HCT116 (cell line): ENCODE measurements around the gene B3GALT2. TPM values are rescaled to one million over a fixed set of nuclear protein-coding genes. Genes with fewer than 3 reads are reported as not detected.

Source experiments
- ATAC-seq: fragments of 200-7000 bp; cut with Tn5 transposase; 2 replicates; pipeline ENCODE4 v1.9.1; 2020; ENCODE audit warnings: mild to moderate bottlenecking, moderate library complexity
- BruUV-seq: library from RNA; stranded (reverse); fragments of 400-500 nt; replicated peaks from 2 replicates; lab custom pipeline; 2021; lab: Mats Ljungman, UMichigan
- CTCF ChIA-PET: fragments of 300-600 bp; sonication (Branson Sonifier 250); formaldehyde crosslinking; loops from one replicate; lab custom pipeline; 2021; ENCODE audit warnings: antibody characterized with exemption; lab: Charles Lee
- POLR2A ChIA-PET: fragments of 300-600, 350-600 bp; sonication (Branson Sonifier 250); formaldehyde crosslinking; loops from one replicate; lab custom pipeline; 2021; ENCODE audit warnings: antibody characterized with exemption; lab: Charles Lee
- RAD21 ChIA-PET, 2 experiments: fragments of 300-600 bp; sonication (Branson Sonifier 250); formaldehyde crosslinking; loops; one replicate each; lab custom pipeline; 2023; ENCODE audit warnings: low total read pairs in 2 of 2; ENCODE audit not compliant: uncharacterized antibody in 2 of 2, unreplicated experiment in 2 of 2, low non-redundant PET in 1 of 2; lab: Charles Lee
- DNase-seq: peaks from one replicate; pipeline ENCODE4 v3.0.0-alpha.2; 2010; ENCODE audit warnings: low read depth, low spot score
- H2AFZ ChIP-seq: fragments of 200-600 bp; shearing (Covaris generic), sonication (generic); 2 replicates; pipeline ENCODE4 v1.6.1; 2017; ENCODE audit warnings: low read depth, mixed run types, mixed read lengths, antibody characterized with exemption, low read length; ENCODE audit not compliant: poor library complexity, severe bottlenecking
- H3K27ac ChIP-seq: 2 replicates; pipeline ENCODE4 v1.5.1; 2012; ENCODE audit warnings: low read depth, low read length
- H3K27me3 ChIP-seq: fragments of 200-600 bp; sonication (generic); 2 replicates; pipeline ENCODE4 v1.6.1; 2016; ENCODE audit warnings: mixed run types, low read length, mixed read lengths; ENCODE audit not compliant: insufficient read depth
- H3K36me3 ChIP-seq, 2 experiments: fragments of 200-500 bp in 1 of 2; fragments of 200-600 bp in 1 of 2; sonication (Bioruptor generic) in 1 of 2; sonication (generic) in 1 of 2; 2 replicates each; pipeline versions ENCODE4 v1.5.1 to v1.6.1; 2014 to 2016; ENCODE audit warnings: low read length in 2 of 2, inconsistent platforms in 1 of 2, mixed read lengths in 1 of 2, mixed run types in 1 of 2; ENCODE audit not compliant: insufficient read depth in 2 of 2, control insufficient read depth in 1 of 2
- H3K4me1 ChIP-seq, 2 experiments: fragments of 200-600 bp in 1 of 2; sonication (generic) in 1 of 2; 2 replicates each; pipeline versions ENCODE4 v1.5.1 to v1.6.1; 2012 to 2017; ENCODE audit warnings: low read length in 2 of 2, inconsistent platforms in 1 of 2, mild to moderate bottlenecking in 1 of 2, mixed read lengths in 1 of 2, mixed run types in 1 of 2, moderate library complexity in 1 of 2; ENCODE audit not compliant: insufficient read depth in 2 of 2, control insufficient read depth in 1 of 2
- H3K4me2 ChIP-seq: fragments of 200-600 bp; sonication (generic); 2 replicates; pipeline ENCODE4 v1.6.1; 2017; ENCODE audit warnings: mixed run types, low read length, mixed read lengths
- H3K4me3 ChIP-seq, 2 experiments: fragments of 200-600 bp in 1 of 2; sonication (generic) in 1 of 2; replicated peaks in 1 of 2; 2 replicates each; pipeline ENCODE4 v1.5.1; 2011 to 2016; ENCODE audit warnings: low read length in 2 of 2, control low read depth in 1 of 2, low read depth in 1 of 2, mild to moderate bottlenecking in 1 of 2, mixed read lengths in 1 of 2, mixed run types in 1 of 2
- H3K79me2 ChIP-seq: fragments of 200-600 bp; sonication (generic); 2 replicates; pipeline ENCODE4 v1.6.1; 2017; ENCODE audit warnings: mild to moderate bottlenecking, mixed run types, low read length, moderate library complexity, mixed read lengths; ENCODE audit not compliant: insufficient read depth
- H3K9ac ChIP-seq: fragments of 200-600 bp; sonication (generic); 2 replicates; pipeline ENCODE4 v1.6.1; 2016; ENCODE audit warnings: low read length, mixed read lengths
- H3K9me2 ChIP-seq: fragments of 200-600 bp; sonication (generic), shearing (Covaris generic); 2 replicates; pipeline ENCODE4 v1.6.1; 2017; ENCODE audit warnings: mixed run types, mild to moderate bottlenecking, moderate library complexity; ENCODE audit not compliant: insufficient read depth
- H3K9me3 ChIP-seq, 2 experiments: fragments of 200-500 bp in 1 of 2; fragments of 200-600 bp in 1 of 2; sonication (Bioruptor generic) in 1 of 2; sonication (generic) in 1 of 2; 2 replicates each; pipeline ENCODE4 v1.6.1; 2014 to 2017; ENCODE audit warnings: low read length in 2 of 2, mixed read lengths in 2 of 2, inconsistent platforms in 1 of 2, low read depth in 1 of 2, mild to moderate bottlenecking in 1 of 2, mixed run types in 1 of 2, moderate library complexity in 1 of 2; ENCODE audit not compliant: control insufficient read depth in 1 of 2, insufficient read depth in 1 of 2
- H4K20me1 ChIP-seq: fragments of 200-600 bp; sonication (generic), shearing (Covaris generic); 2 replicates; pipeline ENCODE4 v1.6.1; 2017; ENCODE audit warnings: mixed run types, mild to moderate bottlenecking, moderate library complexity; ENCODE audit not compliant: insufficient read depth
- ATF3 ChIP-seq: IDR thresholded peaks from 2 replicates; pipeline ENCODE4 v1.6.1; 2012
- CTCF ChIP-seq, 3 experiments: fragments of 200-600 bp in 1 of 3; sonication (generic) in 1 of 3; IDR thresholded peaks in 2 of 3; conservative IDR thresholded peaks in 1 of 3; 2 replicates each; pipeline ENCODE4 v1.5.1; 2012 to 2017; ENCODE audit warnings: low read depth in 2 of 3, low read length in 2 of 3, antibody characterized with exemption in 1 of 3, borderline replicate concordance in 1 of 3, control low read depth in 1 of 3, mild to moderate bottlenecking in 1 of 3, mixed read lengths in 1 of 3, mixed run types in 1 of 3, moderate library complexity in 1 of 3; ENCODE audit not compliant: insufficient read depth in 1 of 3
- EGR1 ChIP-seq: IDR thresholded peaks from 2 replicates; pipeline ENCODE4 v1.6.1; 2012; ENCODE audit warnings: low read depth
- EZH2 ChIP-seq: fragments of 200-600 bp; sonication (generic); IDR thresholded peaks from 2 replicates; pipeline ENCODE4 v1.6.1; 2017; ENCODE audit warnings: antibody characterized with exemption, mixed run types
- EZH2phosphoT487 ChIP-seq: fragments of 200-600 bp; IDR thresholded peaks from 2 replicates; pipeline ENCODE4 v1.6.1; 2018; ENCODE audit warnings: antibody characterized with exemption, borderline replicate concordance
- FOSL1 ChIP-seq: IDR thresholded peaks from 2 replicates; pipeline ENCODE4 v1.6.1; 2012; ENCODE audit warnings: low read depth
- POLR2AphosphoS5 ChIP-seq: IDR thresholded peaks from 2 replicates; pipeline ENCODE4 v1.6.1; 2011; ENCODE audit warnings: mild to moderate bottlenecking, low read depth, low read length, moderate library complexity
- REST ChIP-seq: IDR thresholded peaks from 2 replicates; pipeline ENCODE4 v1.6.1; 2012; ENCODE audit warnings: low read depth
- SIN3A ChIP-seq: IDR thresholded peaks from 2 replicates; pipeline ENCODE4 v1.6.1; 2012; ENCODE audit warnings: low read depth
- SP1 ChIP-seq: IDR thresholded peaks from 2 replicates; pipeline ENCODE4 v1.6.1; 2012; ENCODE audit warnings: low read depth
- ZBTB33 ChIP-seq: IDR thresholded peaks from 2 replicates; pipeline ENCODE4 v1.6.1; 2011; ENCODE audit warnings: mild to moderate bottlenecking, low read length, moderate library complexity; ENCODE audit not compliant: insufficient replicate concordance; ENCODE audit errors: extremely low read depth
- ZNF274 ChIP-seq: fragments of 200-500 bp; sonication (Bioruptor generic); IDR thresholded peaks from 2 replicates; pipeline ENCODE4 v1.6.1; 2014; ENCODE audit warnings: mild to moderate bottlenecking, low read depth, low read length, inconsistent platforms
- intact Hi-C: fragments of 100-400 bp; cut with micrococcal nuclease; formaldehyde crosslinking; loops from 2 replicates; pipeline ENCODE4 v1.10.0; 2022
- total RNA-seq: library from RNA; stranded (reverse); gene quantifications from one replicate; pipeline ENCODE4 v1.2.1, GENCODE V29; 2021; ENCODE audit not compliant: unreplicated experiment

Gene B3GALT2
- total RNA-seq, 1 experiment from 2014 or later: 0.15 TPM

DNA sequence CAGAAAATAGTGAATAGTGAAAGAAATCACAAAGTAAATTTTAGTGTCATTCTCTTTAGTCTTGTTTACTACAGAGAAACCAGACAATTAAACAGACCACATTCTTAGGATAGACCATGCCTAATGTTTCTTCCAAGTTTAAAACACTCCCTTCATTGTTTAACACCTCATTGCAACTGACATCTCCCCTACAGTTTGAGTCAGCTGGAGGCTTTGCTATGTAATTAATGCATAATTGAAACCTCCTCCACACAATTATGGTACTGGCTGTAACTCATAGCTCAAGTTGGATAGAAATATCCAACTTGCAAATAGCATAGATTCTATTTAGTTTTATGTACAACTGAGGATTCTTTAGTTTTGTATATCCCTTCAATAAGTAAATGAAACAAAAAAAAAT lies 35.2 kb upstream of the B3GALT2 start:
- H4K20me1 ChIP-seq: no peaks in the 10 kb centered on the region
- ChIA-PET POLR2A (no interaction called here), CTCF (interaction anchor here (0.7 kb wide), 1 partner anchor 32 kb away, joined by 4 read pairs; no protein-coding TSS in a partner anchor), RAD21 (no interaction called here)
- no peaks in the 10 kb centered on the region for H3K9me2 ChIP-seq
- no peak overlapping the region for H3K4me3 ChIP-seq
- H3K4me1 ChIP-seq: no peaks in the 10 kb centered on the region
- ATAC-seq (no peak), DNase-seq (no peak)
- H2AFZ ChIP-seq: no peak overlapping the region
- intact Hi-C loops: no loop called here
- no peak for TF ChIP-seq SIN3A
- no peak for TF ChIP-seq EGR1
- TF ChIP-seq ATF3: no peak
- no peak for TF ChIP-seq EZH2
- no peak for TF ChIP-seq REST
- no peak for TF ChIP-seq EZH2phosphoT487
- no peak for TF ChIP-seq POLR2AphosphoS5
- TF ChIP-seq SP1: no peak
- no peak for TF ChIP-seq ZNF274
- no peak for TF ChIP-seq FOSL1
- no peak for TF ChIP-seq ZBTB33
- no peak for TF ChIP-seq CTCF (IDR thresholded peaks at IDR 0.05 in 2 of 3, conservative IDR thresholded peaks at IDR 0.05 in 1 of 3; ENCODE audit: borderline replicate concordance in 1 of 3, insufficient read depth in 1 of 3, low read depth in 2 of 3, low read length in 2 of 3)
- peaks cover 19% of the 10 kb centered on the region for H3K79me2 ChIP-seq
- H3K9me3 ChIP-seq: no peaks in the 10 kb centered on the region
- H3K4me2 ChIP-seq: no peak overlapping the region
- no peak overlapping the region for H3K27ac ChIP-seq
- H3K27me3 ChIP-seq: no peaks in the 10 kb centered on the region
- H3K9ac ChIP-seq: no peak overlapping the region
- no peaks in the 10 kb centered on the region; a peak in 1 of 4 replicates for H3K36me3 ChIP-seq
- BruUV-seq: no TSS peak
